NCI-H446 treated with DMSO at 0.1 percent for 48 hours (cell line): ENCODE data around the gene SFXN1.

ENCODE experiments used
- DNase-seq: peaks from one replicate; lab custom pipeline; 2025; lab: John Stamatoyannopoulos, UW

SFXN1 gene

GRCh38 chr5:175465282-175465681, 13.1 kb upstream of the SFXN1 start:
- no peak for DNase-seq

GRCh38 chr5:175466700-175467318, 11.6 kb upstream of the SFXN1 start:
- peak; percentile 55 for DNase-seq

GRCh38 chr5:175467983-175468690, 10.2 kb upstream of the SFXN1 start:
- no peak for DNase-seq

DNA sequence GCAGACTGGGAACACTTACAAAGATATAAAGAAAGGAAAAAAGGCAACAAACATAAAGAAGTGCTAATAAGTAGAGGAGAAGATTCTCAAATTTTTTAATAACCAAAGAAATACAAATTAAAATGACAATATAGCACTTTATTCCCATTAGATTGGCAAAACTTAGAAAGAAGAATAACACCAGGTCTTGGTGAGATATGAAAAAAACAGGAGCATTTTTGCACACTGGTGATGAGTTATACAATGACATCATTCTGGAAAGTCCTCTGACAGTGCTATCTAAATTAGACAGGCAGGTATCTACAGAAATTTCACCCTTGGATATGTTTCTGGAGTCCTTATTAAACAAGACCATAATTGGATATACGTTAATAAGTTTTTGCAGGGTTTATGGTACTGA, 9.5 kb upstream of the SFXN1 start:
- DNase-seq = no peak

- no peak for DNase-seq
These were observed 8.4 kb upstream of the SFXN1 start for GRCh38 chr5:175469916-175470315.

GRCh38 chr5:175470781-175471180, 7.6 kb upstream of the SFXN1 start:
- no peak for DNase-seq

GRCh38 chr5:175471196-175471595, 7.2 kb upstream of the SFXN1 start:
- no peak for DNase-seq

DNA sequence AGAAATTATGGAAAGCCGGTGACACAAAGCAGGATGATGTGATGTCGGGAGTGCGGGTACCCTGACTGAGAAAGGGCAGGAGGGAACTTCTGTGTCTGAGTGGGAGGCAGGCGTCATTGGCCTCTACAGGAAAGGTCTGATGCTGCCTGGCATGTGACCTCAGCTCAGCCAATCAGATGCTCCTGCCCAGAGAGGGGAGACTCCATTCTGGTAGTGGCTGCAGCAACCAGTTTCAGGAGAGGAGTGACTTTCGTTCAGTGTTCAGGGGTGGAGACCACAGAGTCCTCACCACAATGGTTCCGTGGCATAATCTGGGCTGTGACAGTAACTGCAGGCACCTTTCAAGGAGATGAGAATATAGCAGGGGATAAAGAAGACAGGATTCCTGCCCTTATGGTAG, 6.7 kb upstream of the SFXN1 start:
- no peak for DNase-seq

- DNase-seq = no peak
These were observed 6.0 kb upstream of the SFXN1 start for GRCh38 chr5:175472378-175472777.

GRCh38 chr5:175475248-175475647, 3.1 kb upstream of the SFXN1 start:
- DNase-seq = no peak

DNA sequence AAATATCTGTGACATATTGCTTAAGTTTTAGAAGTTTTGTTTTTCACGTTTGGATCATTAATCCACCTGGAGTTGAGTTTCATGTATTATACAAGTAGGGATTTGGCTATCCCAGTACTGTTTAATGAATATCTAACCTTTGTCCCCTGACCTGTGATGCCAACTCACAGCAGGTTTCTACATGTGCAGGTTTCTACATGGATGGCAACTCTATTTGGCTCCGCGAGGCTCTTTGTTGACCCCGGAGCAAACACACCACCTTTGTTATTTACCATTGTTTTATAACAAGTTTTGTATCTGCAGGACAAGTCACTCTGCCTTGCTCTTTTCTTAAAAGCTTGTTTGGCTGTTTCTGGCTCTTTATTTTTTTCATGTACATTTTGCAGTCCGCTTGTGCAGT, 920 bp upstream of the SFXN1 start:
- no peak for DNase-seq

GRCh38 chr5:175478008-175478383, 364 bp upstream of the SFXN1 start:
- DNase-seq = no peak

GRCh38 chr5:175479125-175479881, 943 bp downstream of the SFXN1 start:
- no peak for DNase-seq

DNA sequence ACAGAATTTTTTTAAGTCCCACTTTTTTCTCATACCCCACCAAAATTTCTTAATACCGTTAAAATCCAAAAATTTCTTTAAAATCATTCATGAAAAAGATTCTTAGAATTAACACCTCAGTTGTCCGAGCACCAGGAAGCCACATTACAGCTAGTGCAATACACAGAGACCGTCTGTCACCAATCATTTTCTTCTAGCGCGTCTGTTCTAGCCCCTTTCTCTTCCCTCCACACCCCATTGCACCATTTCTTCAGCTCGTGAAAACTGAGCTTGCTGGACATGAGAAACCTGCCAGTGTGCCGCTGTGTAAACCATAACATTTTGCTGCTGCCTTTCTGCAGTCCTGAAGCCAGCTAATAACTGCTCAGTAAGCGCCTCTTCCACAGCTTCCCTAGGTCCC, 5.0 kb downstream of the SFXN1 start:
- no peak for DNase-seq

GRCh38 chr5:175484322-175484721, 6.0 kb downstream of the SFXN1 start:
- DNase-seq = no peak

- DNase-seq = no peak
These were observed 6.5 kb downstream of the SFXN1 start for GRCh38 chr5:175484829-175485228.

- no peak for DNase-seq
These were observed 7.3 kb downstream of the SFXN1 start for GRCh38 chr5:175485631-175486030.

- no peak for DNase-seq
These were observed 9.3 kb downstream of the SFXN1 start for GRCh38 chr5:175487514-175488222.

DNA sequence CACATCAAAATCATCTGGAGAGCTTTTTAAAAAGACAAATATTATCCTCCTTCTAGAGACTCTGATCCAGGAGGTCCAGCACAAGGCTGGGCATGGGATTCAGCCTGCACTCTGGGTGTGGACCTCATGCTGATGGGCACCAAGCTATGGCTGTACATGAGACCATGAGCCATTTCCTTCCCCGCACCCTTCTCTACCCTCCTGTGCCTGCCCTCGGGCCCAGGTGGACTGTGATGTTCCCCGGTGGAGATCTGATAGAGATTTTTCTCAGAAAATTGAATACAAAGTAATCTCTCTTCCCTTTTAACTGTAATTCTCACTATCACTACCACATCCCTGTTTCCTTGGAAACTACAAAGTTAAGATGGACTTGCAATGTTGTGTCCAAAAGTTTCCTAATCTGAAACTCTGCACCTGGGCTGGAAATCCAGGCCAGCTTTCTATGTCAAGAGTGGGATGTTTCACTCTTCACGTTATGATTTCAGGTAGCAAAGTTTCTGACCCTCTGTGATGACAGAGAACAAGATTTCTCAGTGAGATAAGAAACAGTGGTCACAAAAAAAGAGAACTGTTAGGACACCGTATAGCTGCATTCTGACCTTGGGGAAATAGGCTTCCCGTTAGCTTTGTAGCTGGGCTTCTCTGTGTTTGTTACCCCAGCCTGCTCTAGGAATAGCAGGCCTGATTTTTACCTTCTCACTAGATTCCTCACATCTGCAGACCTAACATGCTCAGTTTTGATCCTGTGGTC, 11.5 kb downstream of the SFXN1 start:
- DNase-seq = no peak

DNA sequence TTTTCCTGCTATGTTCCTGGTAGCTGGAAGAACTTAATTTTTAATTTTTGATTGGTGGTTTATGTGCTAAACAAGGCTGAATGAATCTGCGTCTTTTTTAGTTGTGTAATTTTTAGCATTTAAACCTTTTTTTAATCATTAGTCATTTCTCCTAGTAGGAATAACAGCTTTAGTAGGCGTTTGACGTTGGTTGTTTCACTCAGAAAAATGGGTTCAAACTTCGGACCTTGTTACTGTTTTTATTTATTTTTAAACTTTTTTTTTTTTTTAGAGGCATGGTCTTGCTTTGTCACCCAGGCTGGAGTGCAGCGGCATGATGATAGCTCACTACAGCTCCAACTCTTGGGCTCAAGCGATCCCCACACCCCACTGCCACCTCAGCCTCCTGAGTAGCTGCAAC, 12.9 kb downstream of the SFXN1 start:
- no peak for DNase-seq

DNA sequence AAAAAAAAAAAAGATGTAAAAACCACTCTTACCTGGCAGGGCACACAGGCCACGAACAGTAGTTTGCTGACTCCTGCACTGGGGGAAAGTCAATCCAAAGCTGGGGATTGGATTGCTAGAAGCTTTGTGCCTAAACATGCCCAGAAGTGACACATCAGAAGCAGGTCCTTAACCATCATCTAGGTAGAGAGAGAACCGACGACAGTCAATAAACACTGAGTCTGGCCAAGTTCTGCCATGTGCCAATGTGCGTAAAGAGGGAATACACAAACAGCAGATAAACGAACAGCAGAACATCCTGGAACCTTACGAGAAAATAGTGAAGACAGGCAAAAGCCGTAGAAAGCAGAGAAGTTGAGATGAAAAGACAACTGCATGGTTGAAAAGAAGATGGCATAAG, 14.9 kb downstream of the SFXN1 start:
- no peak for DNase-seq

- DNase-seq = no peak
These were observed 15.4 kb downstream of the SFXN1 start for GRCh38 chr5:175493726-175494125.
